PC-9 (cell line): ENCODE measurements around the gene ZYG11B. TPM values are rescaled to one million over a fixed set of nuclear protein-coding genes. Genes with fewer than 3 reads are reported as not detected.
A peak's percentile ranks its signal among the peaks of the same experiment; 100 is the strongest.
"Not testable (repeated sequence)": the region's sequence is repeated elsewhere in the genome, so short reads cannot be mapped to it uniquely, and the experiment has no call there.

Source experiments
- BruUV-seq: library from RNA; stranded (reverse); fragments of 400-500 nt; replicated peaks from 2 replicates; lab custom pipeline; 2021; lab: Mats Ljungman, UMichigan
- CTCF ChIA-PET: fragments of 300-600 bp; sonication (Branson Sonifier 250); formaldehyde crosslinking; loops from one replicate; lab custom pipeline; 2022; ENCODE audit warnings: antibody characterized with exemption; lab: Charles Lee
- POLR2A ChIA-PET: fragments of 300-600 bp; sonication (Branson Sonifier 250); formaldehyde crosslinking; loops from one replicate; lab custom pipeline; 2022; ENCODE audit warnings: antibody characterized with exemption; ENCODE audit not compliant: unreplicated experiment; lab: Charles Lee
- DNase-seq, 2 experiments: peaks; one replicate each; pipeline versions ENCODE4 v3.0.0 to v3.0.0-alpha.2; 2015 to 2022; ENCODE audit warnings: mixed read lengths in 1 of 2
- H2AFZ ChIP-seq: fragments of 200-600 bp; sonication (generic); 2 replicates; pipeline ENCODE4 v1.8.1; 2017; ENCODE audit warnings: antibody characterized with exemption
- H3F3A ChIP-seq: fragments of 200-600 bp; sonication (generic); 2 replicates; pipeline ENCODE4 v1.8.1; 2017; ENCODE audit warnings: antibody characterized with exemption, mild to moderate bottlenecking, low read depth; ENCODE audit not compliant: insufficient read depth
- H3K27ac ChIP-seq: fragments of 200-600 bp; sonication (generic); 2 replicates; pipeline ENCODE4 v1.6.1; 2016; ENCODE audit warnings: mixed run types
- H3K27me3 ChIP-seq: fragments of 200-600 bp; sonication (generic); 2 replicates; pipeline ENCODE4 v1.6.1; 2016; ENCODE audit warnings: low read depth, mixed run types; ENCODE audit not compliant: insufficient read depth
- H3K36me3 ChIP-seq: fragments of 200-600 bp; sonication (generic); 2 replicates; pipeline ENCODE4 v1.6.1; 2016; ENCODE audit warnings: low read depth, mixed run types
- H3K4me1 ChIP-seq: fragments of 200-600 bp; sonication (generic); replicated peaks from 2 replicates; pipeline ENCODE4 v1.6.1; 2016; ENCODE audit warnings: mixed run types; ENCODE audit not compliant: insufficient read depth
- H3K4me2 ChIP-seq: fragments of 200-600 bp; sonication (generic); 2 replicates; pipeline ENCODE4 v1.6.1; 2017; ENCODE audit warnings: mixed run types
- H3K4me3 ChIP-seq: fragments of 200-600 bp; sonication (generic); 2 replicates; pipeline ENCODE4 v1.6.1; 2016; ENCODE audit warnings: mixed run types
- H3K79me2 ChIP-seq: fragments of 200-600 bp; sonication (generic); 2 replicates; pipeline ENCODE4 v1.6.1; 2017; ENCODE audit warnings: low read depth, mixed run types
- H3K9me2 ChIP-seq: fragments of 200-600 bp; sonication (generic); 2 replicates; pipeline ENCODE4 v1.8.1; 2017; ENCODE audit warnings: mild to moderate bottlenecking; ENCODE audit not compliant: insufficient read depth
- H3K9me3 ChIP-seq: fragments of 200-600 bp; sonication (generic); 2 replicates; pipeline ENCODE4 v1.8.1; 2016; ENCODE audit warnings: low read depth; ENCODE audit not compliant: insufficient read depth
- H4K20me1 ChIP-seq: fragments of 200-600 bp; sonication (generic); 2 replicates; pipeline ENCODE4 v1.8.1; 2017; ENCODE audit not compliant: insufficient read depth
- EZH2 ChIP-seq: fragments of 200-600 bp; sonication (generic); IDR thresholded peaks from 2 replicates; pipeline ENCODE4 v1.8.0; 2017; ENCODE audit warnings: antibody characterized with exemption, low read depth
- intact Hi-C: fragments of 100-400 bp; cut with micrococcal nuclease; formaldehyde crosslinking; loops from one replicate; pipeline ENCODE4 v1.10.0; 2022; ENCODE audit not compliant: unreplicated experiment
- total RNA-seq: library from RNA; stranded (reverse); gene quantifications from 2 replicates; pipeline ENCODE4 v1.2.3, GENCODE V29; 2021
- TF ChIP-seq, protein P1 (sequence below): fragments of 200-600 bp; sonication (generic); conservative IDR thresholded peaks from 2 replicates; pipeline ENCODE4 v1.6.1; 2017; ENCODE audit warnings: mixed run types, antibody characterized with exemption, mild to moderate bottlenecking, moderate library complexity

Gene ZYG11B
- total RNA-seq, 1 experiment from 2014 or later, result 21.4 TPM

DNA sequence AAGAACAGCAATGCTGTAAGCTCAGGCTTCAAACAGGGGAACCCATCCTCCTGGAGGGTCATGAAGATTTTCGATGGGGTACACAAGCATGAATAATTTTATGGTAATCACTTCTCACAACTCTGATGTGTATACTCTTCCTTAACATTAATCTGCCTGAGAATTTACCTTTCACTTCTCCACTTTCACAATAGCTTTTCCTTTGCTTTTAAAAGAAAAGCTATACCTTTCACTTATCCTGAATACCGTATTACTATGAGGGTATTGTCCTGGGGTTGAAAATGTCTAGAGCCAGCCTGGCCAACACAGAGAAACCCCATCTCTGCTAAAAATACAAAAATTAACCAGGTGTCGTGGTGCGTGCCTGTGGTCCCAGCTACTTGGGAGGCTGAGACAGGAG is 12.7 kb upstream of the ZYG11B start:
- Histone ChIP-seq H4K20me1 (no peaks in the 10 kb centered on the region), H3K4me3 (no peak overlapping the region), H3K4me2 (no peak overlapping the region), H3K79me2 (no peaks in the 10 kb centered on the region), H3K4me1 (peaks cover 1% of the 10 kb centered on the region), H3K9me3 (no peaks in the 10 kb centered on the region), H3F3A (peaks cover 5% of the 10 kb centered on the region; the same call in 1 of the 2 replicates), H2AFZ (no peak overlapping the region), H3K9me2 (no peaks in the 10 kb centered on the region), H3K27ac (no peak overlapping the region), H3K36me3 (no peaks in the 10 kb centered on the region), H3K27me3 (no peaks in the 10 kb centered on the region)
- no TSS peak for BruUV-seq
- intact Hi-C loops, result no loop called here
- no peak for DNase-seq
- TF ChIP-seq EZH2, result no peak
- TF ChIP-seq, protein P1, sequence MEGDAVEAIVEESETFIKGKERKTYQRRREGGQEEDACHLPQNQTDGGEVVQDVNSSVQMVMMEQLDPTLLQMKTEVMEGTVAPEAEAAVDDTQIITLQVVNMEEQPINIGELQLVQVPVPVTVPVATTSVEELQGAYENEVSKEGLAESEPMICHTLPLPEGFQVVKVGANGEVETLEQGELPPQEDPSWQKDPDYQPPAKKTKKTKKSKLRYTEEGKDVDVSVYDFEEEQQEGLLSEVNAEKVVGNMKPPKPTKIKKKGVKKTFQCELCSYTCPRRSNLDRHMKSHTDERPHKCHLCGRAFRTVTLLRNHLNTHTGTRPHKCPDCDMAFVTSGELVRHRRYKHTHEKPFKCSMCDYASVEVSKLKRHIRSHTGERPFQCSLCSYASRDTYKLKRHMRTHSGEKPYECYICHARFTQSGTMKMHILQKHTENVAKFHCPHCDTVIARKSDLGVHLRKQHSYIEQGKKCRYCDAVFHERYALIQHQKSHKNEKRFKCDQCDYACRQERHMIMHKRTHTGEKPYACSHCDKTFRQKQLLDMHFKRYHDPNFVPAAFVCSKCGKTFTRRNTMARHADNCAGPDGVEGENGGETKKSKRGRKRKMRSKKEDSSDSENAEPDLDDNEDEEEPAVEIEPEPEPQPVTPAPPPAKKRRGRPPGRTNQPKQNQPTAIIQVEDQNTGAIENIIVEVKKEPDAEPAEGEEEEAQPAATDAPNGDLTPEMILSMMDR, result no peak
- ChIA-PET POLR2A (no interaction called here), CTCF (no interaction called here)

DNA sequence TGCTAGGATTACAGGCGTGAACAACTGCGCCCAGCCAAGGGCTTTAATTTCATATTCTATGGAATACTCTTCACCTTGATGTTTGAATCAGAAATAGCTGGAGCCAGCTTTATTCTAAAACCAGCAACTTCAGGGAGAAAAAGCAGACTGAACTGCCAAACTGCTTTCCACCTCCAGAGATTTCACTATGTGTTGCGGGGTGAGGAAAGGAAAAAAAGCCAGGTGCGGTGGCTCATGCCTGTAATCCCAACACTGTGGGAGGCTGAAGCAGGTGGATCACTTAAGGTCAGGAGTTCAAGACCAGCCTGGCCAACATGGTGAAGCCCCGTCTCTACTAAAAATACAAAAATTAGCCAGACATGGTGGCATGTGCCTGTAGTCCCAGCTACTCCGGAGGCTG is 11.0 kb upstream of the ZYG11B start:
- BruUV-seq, H3K79me2 ChIP-seq, DNase-seq, H2AFZ ChIP-seq, H3K4me2 ChIP-seq, H3K27ac ChIP-seq, H4K20me1 ChIP-seq, CTCF ChIA-PET, H3K36me3 ChIP-seq, H3K9me3 ChIP-seq, H3K27me3 ChIP-seq, POLR2A ChIA-PET, H3K4me3 ChIP-seq, H3K4me1 ChIP-seq, H3F3A ChIP-seq, H3K9me2 ChIP-seq, intact Hi-C loops: not testable (repeated sequence)

DNA sequence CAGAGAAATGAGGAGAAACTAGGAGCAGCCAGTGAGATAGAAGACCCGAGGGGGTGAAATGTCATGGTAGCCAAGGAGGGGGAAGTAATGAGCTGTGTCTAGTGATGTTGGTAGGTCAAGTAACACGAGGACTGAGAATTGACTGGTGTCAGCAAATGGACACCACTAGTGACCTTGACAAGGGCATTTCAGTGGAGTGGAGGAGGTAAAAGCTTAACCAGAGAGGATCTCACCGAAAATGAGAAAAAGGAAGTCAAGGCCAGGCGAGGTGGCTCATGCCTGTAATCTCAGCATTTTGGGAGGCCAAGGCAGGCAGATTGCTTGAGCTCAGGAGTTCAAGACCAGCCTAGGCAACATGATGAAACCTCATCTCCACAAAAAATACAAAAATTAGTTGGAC is 3.0 kb upstream of the ZYG11B start:
- no peak overlapping the region for H2AFZ ChIP-seq
- H3K4me1 ChIP-seq, result peaks cover 10% of the 10 kb centered on the region
- H3K27me3 ChIP-seq, result no peaks in the 10 kb centered on the region
- ChIA-PET POLR2A (no interaction called here), CTCF (no interaction called here)
- peaks cover 17% of the 10 kb centered on the region for H3K79me2 ChIP-seq
- H3K9me2 ChIP-seq, result no peaks in the 10 kb centered on the region
- no peaks in the 10 kb centered on the region; the same call in 1 of the 2 replicates for H3F3A ChIP-seq
- H3K4me2 ChIP-seq, result no peak overlapping the region
- no peak for DNase-seq
- no peak overlapping the region for H3K27ac ChIP-seq
- TF ChIP-seq EZH2, result no peak
- TF ChIP-seq, protein P1, result no peak
- H3K9me3 ChIP-seq, result no peaks in the 10 kb centered on the region
- no peaks in the 10 kb centered on the region for H3K36me3 ChIP-seq
- intact Hi-C loops, result no loop called here
- no peaks in the 10 kb centered on the region for H4K20me1 ChIP-seq
- no TSS peak for BruUV-seq
- no peak overlapping the region for H3K4me3 ChIP-seq

GRCh38 chr1:52725903-52726264 is 369 bp upstream of the ZYG11B start:
- H3K79me2 ChIP-seq, result peaks cover 34% of the 10 kb centered on the region
- H3K4me3 ChIP-seq, result peak overlapping the region; percentile 87
- peaks cover 13% of the 10 kb centered on the region for H3K4me1 ChIP-seq
- ChIA-PET POLR2A (interaction anchor here (0.6 kb wide), 1 partner anchor 849 kb away, joined by 3 read pairs; no protein-coding TSS in a partner anchor), CTCF (interaction anchor here (1.0 kb wide), 1 partner anchor 77 kb away, joined by 3 read pairs; no protein-coding TSS in a partner anchor)
- H3K27ac ChIP-seq, result no peak overlapping the region
- intact Hi-C loops, result no loop called here
- no peaks in the 10 kb centered on the region for H3K27me3 ChIP-seq
- H3F3A ChIP-seq, result no peaks in the 10 kb centered on the region; the same call in 1 of the 2 replicates
- H3K36me3 ChIP-seq, result no peaks in the 10 kb centered on the region
- no peaks in the 10 kb centered on the region for H3K9me3 ChIP-seq
- peak overlapping the region; percentile 77 for H2AFZ ChIP-seq
- no peaks in the 10 kb centered on the region for H4K20me1 ChIP-seq
- no peaks in the 10 kb centered on the region for H3K9me2 ChIP-seq
- peak overlapping the region; percentile 81 for H3K4me2 ChIP-seq
- TF ChIP-seq, protein P1, result no peak
- TF ChIP-seq EZH2, result no peak
- no TSS peak for BruUV-seq
- DNase-seq, result no peak
